Neural progenitor cell (in vitro differentiated cells): ENCODE measurements around the gene SLCO2B1.

Experiments used
- CTCF ChIP-seq: fragments of 200-600 bp; sonication (generic); IDR thresholded peaks from 2 replicates; pipeline ENCODE4 v1.5.1; 2017; ENCODE audit warnings: antibody characterized with exemption, mild to moderate bottlenecking
- EZH2 ChIP-seq: fragments of 200-600 bp; sonication (generic); IDR thresholded peaks from 2 replicates; pipeline ENCODE4 v1.6.1; 2017; ENCODE audit warnings: antibody characterized with exemption, mild to moderate bottlenecking, moderate library complexity
- EZH2phosphoT487 ChIP-seq: fragments of 200-600 bp; sonication (generic); IDR thresholded peaks from 2 replicates; pipeline ENCODE4 v1.6.1; 2017; ENCODE audit warnings: antibody characterized with exemption

GRCh38 chr11:75126564-75126963 is 24.3 kb upstream of the SLCO2B1 start:
- TF ChIP-seq CTCF = no peak
- TF ChIP-seq EZH2 = no peak
- no peak for TF ChIP-seq EZH2phosphoT487
